Endothelial cell of umbilical vein (primary cell): ENCODE results near the gene ZNF487. TPM values are rescaled to one million over a fixed set of nuclear protein-coding genes. Genes with fewer than 3 reads are reported as not detected.

Source experiments
- Bru-seq: library from RNA; stranded (reverse); fragments of 400-500 nt; gene quantifications from one replicate; lab custom pipeline; 2021; lab: Mats Ljungman, UMichigan
- BruChase-seq, 2 experiments: library from RNA; stranded (reverse); fragments of 400-500 nt; gene quantifications; one replicate each; lab custom pipeline; 2021; lab: Mats Ljungman, UMichigan
- BruUV-seq: library from RNA; stranded (reverse); fragments of 400-500 nt; replicated peaks from 2 replicates; lab custom pipeline; 2021; lab: Mats Ljungman, UMichigan
- CTCF ChIA-PET: fragments of 300-600, 350-600 bp; sonication (Branson Sonifier 250); formaldehyde crosslinking; loops from one replicate; lab custom pipeline; 2021; ENCODE audit warnings: antibody characterized with exemption, inconsistent platforms; lab: Charles Lee
- POLR2A ChIA-PET: fragments of 300-600, 350-600 bp; sonication (Branson Sonifier 250); formaldehyde crosslinking; loops from one replicate; lab custom pipeline; 2021; ENCODE audit warnings: antibody characterized with exemption, inconsistent platforms; lab: Charles Lee
- DNase-seq: peaks from one replicate; pipeline ENCODE4 v3.0.0-alpha.2; 2011; ENCODE audit warnings: low read depth, low spot score
- FAIRE-seq: peaks from 2 replicates; lab custom pipeline; 2011; peaks lifted over from hg19 to GRCh38; lab: Jason Lieb, UNC
- H2AFZ ChIP-seq: 2 replicates; pipeline ENCODE4 v1.6.0; 2012; ENCODE audit warnings: low read depth, low read length, control low read depth, inconsistent platforms
- H3K27ac ChIP-seq: 2 replicates; pipeline ENCODE4 v1.5.1; 2011; ENCODE audit warnings: low read depth, mild to moderate bottlenecking, control low read depth, low read length, moderate library complexity; ENCODE audit not compliant: insufficient read depth
- H3K27me3 ChIP-seq, 2 experiments: 2 replicates each; pipeline versions ENCODE4 v1.6.0 to v1.6.1; 2011; ENCODE audit warnings: low read length in 2 of 2, mixed read lengths in 1 of 2; ENCODE audit not compliant: control insufficient read depth in 2 of 2, insufficient read depth in 2 of 2
- H3K36me3 ChIP-seq, 2 experiments: 2 replicates in 1 of 2; 3 replicates in 1 of 2; pipeline ENCODE4 v1.5.1; 2011; ENCODE audit warnings: low read length in 2 of 2, mild to moderate bottlenecking in 1 of 2, moderate library complexity in 1 of 2; ENCODE audit not compliant: control insufficient read depth in 2 of 2, insufficient read depth in 2 of 2; ENCODE audit errors: extremely low read depth in 1 of 2
- H3K4me1 ChIP-seq: 3 replicates; pipeline ENCODE4 v1.5.1; 2011; ENCODE audit warnings: mild to moderate bottlenecking, low read length; ENCODE audit not compliant: control insufficient read depth, insufficient read depth; ENCODE audit errors: extremely low read depth
- H3K4me2 ChIP-seq: 2 replicates; pipeline ENCODE4 v1.6.1; 2011; ENCODE audit warnings: low read length, control low read depth, mixed read lengths; ENCODE audit not compliant: insufficient read depth
- H3K4me3 ChIP-seq, 3 experiments: fragments of 200-600 bp in 1 of 3; sonication (generic), shearing (Covaris generic) in 1 of 3; replicated peaks in 1 of 3; 2 replicates each; pipeline ENCODE4 v1.5.1; 2011 to 2016; ENCODE audit warnings: control low read depth in 3 of 3, low read length in 3 of 3, mild to moderate bottlenecking in 2 of 3, inconsistent platforms in 1 of 3, low read depth in 1 of 3, moderate library complexity in 1 of 3; ENCODE audit not compliant: insufficient read depth in 1 of 3
- H3K79me2 ChIP-seq: 2 replicates; pipeline ENCODE4 v1.6.0; 2012; ENCODE audit warnings: low read length, inconsistent platforms; ENCODE audit not compliant: control insufficient read depth, insufficient read depth
- H3K9ac ChIP-seq: replicated peaks from 2 replicates; pipeline ENCODE3; 2011; ENCODE audit warnings: low read length, control low read depth; ENCODE audit not compliant: insufficient read depth; ENCODE audit errors: extremely low read depth
- H3K9me1 ChIP-seq: replicated peaks from 3 replicates; pipeline ENCODE4 v1.6.0; 2011; ENCODE audit warnings: mild to moderate bottlenecking, low read length; ENCODE audit not compliant: control insufficient read depth, insufficient read depth; ENCODE audit errors: extremely low read depth
- H3K9me3 ChIP-seq: replicated peaks from 2 replicates; pipeline ENCODE4 v1.5.1; 2012; ENCODE audit warnings: low read length, inconsistent platforms; ENCODE audit not compliant: control insufficient read depth, insufficient read depth
- H4K20me1 ChIP-seq: replicated peaks from 2 replicates; pipeline ENCODE3; 2011; ENCODE audit warnings: mild to moderate bottlenecking, low read length; ENCODE audit not compliant: control insufficient read depth, insufficient read depth; ENCODE audit errors: extremely low read depth
- JUN ChIP-seq: IDR thresholded peaks from 2 replicates; pipeline ENCODE4 v1.6.1; 2011; ENCODE audit warnings: borderline replicate concordance, low read depth; ENCODE audit not compliant: insufficient read length, insufficient read depth
- POLR2A ChIP-seq: IDR thresholded peaks from 2 replicates; pipeline ENCODE4 v1.6.1; 2012; ENCODE audit warnings: low read depth, mild to moderate bottlenecking, control low read depth, low read length
- POLR2AphosphoS5 ChIP-seq: IDR thresholded peaks from 2 replicates; pipeline ENCODE4 v1.6.1; 2012; ENCODE audit warnings: low read depth, mild to moderate bottlenecking, control low read depth, low read length, moderate library complexity; ENCODE audit not compliant: insufficient read depth
- dilution Hi-C: fragments of 300-500 bp; cut with MboI; formaldehyde crosslinking; loops from one replicate; pipeline ENCODE4 v1.15.0; 2019; ENCODE audit warnings: low sequenced_read_pairs; ENCODE audit not compliant: extremely low pct_ligation_motif_present
- intact Hi-C: fragments of 100-400 bp; cut with micrococcal nuclease; formaldehyde crosslinking; loops from one replicate; pipeline ENCODE4 v1.10.0; 2022
- long read RNA-seq: library from polyadenylated mRNA; stranded (forward); transcript quantifications from one replicate; pipeline ENCODE4 v2.0.0, GENCODE V29; 2021
- polyA minus RNA-seq, 3 experiments: library from RNA; depleted of rRNA, polyadenylated mRNA; stranded (reverse); fragments of >200 nt; gene quantifications; 1 replicate in 1 of 3; 2 replicates in 2 of 3; pipeline ENCODE4 v1.2.3, GENCODE V29; 2011
- polyA plus RNA-seq, 4 experiments: library from polyadenylated mRNA; depleted of rRNA in 3 of 4; stranded (reverse) in 3 of 4; unstranded in 1 of 4; fragments of >200 nt; gene quantifications; 2 replicates each; pipeline versions ENCODE4 v1.2.1 to v1.2.3, GENCODE V29; 2011 to 2012; ENCODE audit warnings: missing spikeins in 1 of 4
- total RNA-seq: library from RNA; stranded (reverse); gene quantifications from 2 replicates; pipeline ENCODE4 v1.2.3, GENCODE V29; 2021
- TF ChIP-seq, protein P1 (sequence below): IDR thresholded peaks from 2 replicates; pipeline ENCODE4 v1.6.1; 2011; ENCODE audit not compliant: insufficient read depth, insufficient read length
- TF ChIP-seq, protein P2 (sequence below), 2 donors: IDR thresholded peaks; 1 replicate in 1 of 2; 2 replicates in 1 of 2; pipeline ENCODE4 v1.5.1; 2011; ENCODE audit warnings: low read length in 2 of 2, mild to moderate bottlenecking in 2 of 2, moderate library complexity in 2 of 2, control low read depth in 1 of 2, inconsistent platforms in 1 of 2, low read depth in 1 of 2; ENCODE audit not compliant: insufficient read depth in 1 of 2; ENCODE audit errors: extremely low read depth in 1 of 2

Gene ZNF487
- total RNA-seq, result 2.6 and 3.0 TPM in 2 replicates
- polyA plus RNA-seq, result 2.1 and 24.0 TPM in 2 replicates
- polyA plus RNA-seq (2011; cell fraction: cytosol; rRNA removed), result 2.7 and 2.9 TPM in 2 replicates
- 2.3 and 3.4 TPM in 2 replicates for polyA plus RNA-seq (2011; cell fraction: nucleus; rRNA removed)
- 2.3 and 3.3 TPM in 2 replicates for polyA plus RNA-seq (2012)
- polyA minus RNA-seq, result 1.0 and 2.4 TPM in 2 replicates
- polyA minus RNA-seq (2011; cell fraction: cytosol; rRNA and poly(A)+ RNA removed), result 2.6 TPM
- polyA minus RNA-seq (2011; cell fraction: nucleus; rRNA and poly(A)+ RNA removed), result 2.5 and 3.3 TPM in 2 replicates
- percentile 40 among the genes with signal in this experiment for Bru-seq, nascent RNA
- percentile 43 among the genes with signal in this experiment for BruChase-seq, experiment 1, labeled RNA remaining after a 6-hour chase
- percentile 47 among the genes with signal in this experiment for BruChase-seq, experiment 2, labeled RNA remaining after a 2-hour chase
- long read RNA-seq, partial matches to known transcripts, result 0 of 5 reads
- long read RNA-seq, other reads (novel, unspliced or antisense), result 2 of 5 reads

DNA sequence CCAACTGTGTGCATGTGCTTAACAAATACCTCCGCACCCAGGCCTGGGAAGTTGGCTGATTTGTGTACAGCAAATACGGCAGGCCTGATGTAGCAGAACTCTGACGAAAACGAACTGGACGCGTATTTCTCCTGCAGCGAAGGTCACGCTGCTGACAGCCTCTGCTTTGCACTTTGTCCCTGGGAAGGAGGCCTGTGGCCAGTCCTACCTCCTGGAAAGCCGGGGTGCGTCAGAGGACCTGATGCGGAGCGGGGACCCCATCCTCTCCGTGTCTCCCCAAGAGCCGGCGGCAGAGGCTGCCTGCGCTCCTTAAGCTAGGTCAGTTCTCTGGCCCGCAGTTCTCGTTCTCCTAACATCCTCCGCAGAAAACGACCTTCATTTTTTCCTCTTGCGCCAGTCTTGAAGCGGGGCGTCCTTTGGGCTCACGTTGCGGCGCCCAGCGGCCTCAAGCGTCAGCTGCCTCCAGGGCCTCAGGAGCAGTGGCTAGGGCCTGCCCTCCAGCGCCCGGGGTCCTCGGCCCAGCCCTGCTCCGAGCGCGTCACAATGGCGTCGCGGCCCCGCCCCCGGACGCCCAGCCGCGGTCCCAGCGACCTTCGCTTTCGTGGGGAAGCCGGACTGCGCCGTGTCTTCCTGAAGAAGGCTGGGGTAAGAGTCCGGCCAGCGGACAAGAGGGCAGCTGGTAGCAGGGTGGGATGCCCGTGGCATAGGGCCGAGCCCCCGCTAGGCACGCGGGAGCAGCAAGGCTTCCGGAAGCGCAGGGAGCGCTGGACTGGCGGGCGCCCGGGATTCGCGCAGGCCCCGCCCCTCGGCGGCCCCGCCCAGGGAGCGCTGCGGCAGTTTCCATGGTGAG, at the start of gene ZNF487:
TSS of gene ZNF487 (plus strand) at position 821 of the 850 bp plus-strand sequence. CDS start 38,703 bp downstream, outside the sequence.
- Histone ChIP-seq H2AFZ (peak within 1 kb of the TSS; percentile 84), H3K27me3 (no peaks in the 10 kb centered on the region), H3K4me2 (peak within 1 kb of the TSS; percentile 46), H3K79me2 (no peaks in the 10 kb centered on the region), H3K9ac (peak within 1 kb of the TSS; percentile 96), H3K9me1 (no peaks in the 10 kb centered on the region), H3K27ac (peak within 1 kb of the TSS; percentile 92), H3K9me3 (no peaks in the 10 kb centered on the region), H3K36me3 (no peaks in the 10 kb centered on the region), H3K4me1 (peaks cover 3% of the 10 kb centered on the region), H3K4me3 (peak within 1 kb of the TSS; percentile 22 to 84 (median 66)), H4K20me1 (no peaks in the 10 kb centered on the region)
- dilution Hi-C loops (no loop called here), intact Hi-C loops (loop anchor here (1.0 kb wide), 3 partner anchors 16 to 39 kb away; no protein-coding TSS in a partner anchor)
- FAIRE-seq (peak; percentile 73), DNase-seq (peak; percentile 90)
- ChIA-PET CTCF (interaction anchor here (0.7 to 1.6 kb wide), 7 partner anchors 9 to 297 kb away, joined by 3 to 7 read pairs (median 3); partner anchors contain the start of gene HNRNPF), POLR2A (interaction anchor here (1.1 kb wide), 1 partner anchor 16 kb away, joined by 4 read pairs; no protein-coding TSS in a partner anchor)
- TF ChIP-seq POLR2AphosphoS5 (peak; percentile 8), POLR2A (peak; percentile 27), JUN (no peak)
- TF ChIP-seq, protein P1, sequence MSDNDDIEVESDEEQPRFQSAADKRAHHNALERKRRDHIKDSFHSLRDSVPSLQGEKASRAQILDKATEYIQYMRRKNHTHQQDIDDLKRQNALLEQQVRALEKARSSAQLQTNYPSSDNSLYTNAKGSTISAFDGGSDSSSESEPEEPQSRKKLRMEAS, result peak; percentile 17
- TF ChIP-seq, protein P2, sequence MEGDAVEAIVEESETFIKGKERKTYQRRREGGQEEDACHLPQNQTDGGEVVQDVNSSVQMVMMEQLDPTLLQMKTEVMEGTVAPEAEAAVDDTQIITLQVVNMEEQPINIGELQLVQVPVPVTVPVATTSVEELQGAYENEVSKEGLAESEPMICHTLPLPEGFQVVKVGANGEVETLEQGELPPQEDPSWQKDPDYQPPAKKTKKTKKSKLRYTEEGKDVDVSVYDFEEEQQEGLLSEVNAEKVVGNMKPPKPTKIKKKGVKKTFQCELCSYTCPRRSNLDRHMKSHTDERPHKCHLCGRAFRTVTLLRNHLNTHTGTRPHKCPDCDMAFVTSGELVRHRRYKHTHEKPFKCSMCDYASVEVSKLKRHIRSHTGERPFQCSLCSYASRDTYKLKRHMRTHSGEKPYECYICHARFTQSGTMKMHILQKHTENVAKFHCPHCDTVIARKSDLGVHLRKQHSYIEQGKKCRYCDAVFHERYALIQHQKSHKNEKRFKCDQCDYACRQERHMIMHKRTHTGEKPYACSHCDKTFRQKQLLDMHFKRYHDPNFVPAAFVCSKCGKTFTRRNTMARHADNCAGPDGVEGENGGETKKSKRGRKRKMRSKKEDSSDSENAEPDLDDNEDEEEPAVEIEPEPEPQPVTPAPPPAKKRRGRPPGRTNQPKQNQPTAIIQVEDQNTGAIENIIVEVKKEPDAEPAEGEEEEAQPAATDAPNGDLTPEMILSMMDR (IDR thresholded peaks at IDR 0.05; ENCODE audit: extremely low read depth in 1 of 2, insufficient read depth in 1 of 2, low read depth in 1 of 2, low read length in 2 of 2), result peak in 1 of 2 donors; percentile 30
- TSS peak; percentile 82 for BruUV-seq
